ACC112 (cell line): ENCODE results near the gene PLAGL2.
"Not testable (repeated sequence)": the region's sequence is repeated elsewhere in the genome, so short reads cannot be mapped to it uniquely, and the experiment has no call there.

Source experiments
- H2AFZ ChIP-seq: fragments of 200-600 bp; sonication (generic); one replicate; pipeline ENCODE4 v1.6.0; 2017; ENCODE audit warnings: antibody characterized with exemption, low read length; ENCODE audit not compliant: unreplicated experiment
- H3K27ac ChIP-seq: fragments of 200-600 bp; sonication (generic); 2 replicates; pipeline ENCODE4 v1.5.1; 2014; ENCODE audit warnings: low read depth, mild to moderate bottlenecking, antibody characterized with exemption, low read length, moderate library complexity
- H3K27me3 ChIP-seq: fragments of 200-600 bp; sonication (generic); 2 replicates; pipeline ENCODE4 v1.6.1; 2014; ENCODE audit warnings: mild to moderate bottlenecking, antibody characterized with exemption, low read length, moderate library complexity, mixed read lengths; ENCODE audit not compliant: insufficient read depth
- H3K36me3 ChIP-seq: fragments of 200-600 bp; sonication (generic); 2 replicates; pipeline ENCODE4 v1.6.1; 2016; ENCODE audit warnings: mild to moderate bottlenecking, antibody characterized with exemption, low read length, moderate library complexity, mixed read lengths; ENCODE audit not compliant: insufficient read depth
- H3K4me1 ChIP-seq: fragments of 200-600 bp; sonication (generic); one replicate; pipeline ENCODE4 v1.6.1; 2016; ENCODE audit warnings: low read length, mixed read lengths; ENCODE audit not compliant: insufficient read depth, unreplicated experiment, control insufficient read depth
- H3K4me3 ChIP-seq: fragments of 200-600 bp; sonication (generic); 2 replicates; pipeline ENCODE4 v1.5.1; 2014; ENCODE audit warnings: mild to moderate bottlenecking, low read depth, low read length
- H3K79me2 ChIP-seq: fragments of 200-600 bp; sonication (generic); one replicate; pipeline ENCODE4 v1.6.0; 2016; ENCODE audit warnings: low read length; ENCODE audit not compliant: control insufficient read depth, unreplicated experiment, insufficient read depth

PLAGL2 gene

GRCh38 chr20:32207626-32208498 lies at the start of gene PLAGL2, which contains the start of gene POFUT1:
Gene PLAGL2, minus strand, starts transcription at chr20:32207743. Its CDS starts 5,565 bp downstream, at chr20:32202178.
Gene POFUT1, plus strand, starts transcription at chr20:32207880. Its CDS starts 62 bp downstream, at chr20:32207942.
- H3K36me3 ChIP-seq: no peaks in the 10 kb centered on the region; the same call in 1 of the 2 replicates
- peak within 1 kb of the TSS; percentile 98 for H3K4me3 ChIP-seq
- peaks cover 42% of the 10 kb centered on the region for H3K4me1 ChIP-seq
- peaks cover 82% of the 10 kb centered on the region for H3K79me2 ChIP-seq
- H2AFZ ChIP-seq: peak within 1 kb of the TSS; percentile 96
- no peaks in the 10 kb centered on the region for H3K27me3 ChIP-seq
- H3K27ac ChIP-seq: peak within 1 kb of the TSS; percentile 23; the same call in 1 of the 2 replicates

GRCh38 chr20:32252189-32252588 lies 44.6 kb upstream of the PLAGL2 start:
- H2AFZ ChIP-seq: no peak overlapping the region

GRCh38 chr20:32251470-32251869 lies 43.9 kb upstream of the PLAGL2 start:
- Histone ChIP-seq H3K27me3 (no peaks in the 10 kb centered on the region), H3K4me3 (no peak overlapping the region), H3K4me1 (peaks cover 7% of the 10 kb centered on the region), H3K36me3 (no peaks in the 10 kb centered on the region), H3K27ac (no peak overlapping the region), H3K79me2 (no peaks in the 10 kb centered on the region), H2AFZ (no peak overlapping the region)

More at GRCh38 chr20:32252189-32252588, 44.6 kb upstream of the PLAGL2 start:
- Histone ChIP-seq H3K4me3 (no peak overlapping the region), H3K36me3 (no peaks in the 10 kb centered on the region), H3K4me1 (peaks cover 7% of the 10 kb centered on the region), H3K27me3 (no peaks in the 10 kb centered on the region), H3K27ac (no peak overlapping the region), H3K79me2 (no peaks in the 10 kb centered on the region)

- no peaks in the 10 kb centered on the region for H3K79me2 ChIP-seq
- no peak overlapping the region for H3K4me3 ChIP-seq
- peaks cover 5% of the 10 kb centered on the region for H3K4me1 ChIP-seq
- H3K27ac ChIP-seq: no peak overlapping the region
- H3K36me3 ChIP-seq: no peaks in the 10 kb centered on the region
- H3K27me3 ChIP-seq: no peaks in the 10 kb centered on the region
- no peak overlapping the region for H2AFZ ChIP-seq
Measured at GRCh38 chr20:32249030-32249738, 41.6 kb upstream of the PLAGL2 start.

- no peak overlapping the region for H2AFZ ChIP-seq
- H3K4me3 ChIP-seq: no peak overlapping the region
- H3K79me2 ChIP-seq: no peaks in the 10 kb centered on the region
- peaks cover 5% of the 10 kb centered on the region for H3K4me1 ChIP-seq
- no peak overlapping the region for H3K27ac ChIP-seq
- H3K27me3 ChIP-seq: no peaks in the 10 kb centered on the region
- no peaks in the 10 kb centered on the region for H3K36me3 ChIP-seq
Measured at GRCh38 chr20:32248043-32248442, 40.5 kb upstream of the PLAGL2 start.

- H3K4me3 ChIP-seq, H3K79me2 ChIP-seq, H3K4me1 ChIP-seq, H3K36me3 ChIP-seq, H3K27me3 ChIP-seq, H3K27ac ChIP-seq, H2AFZ ChIP-seq: not testable (repeated sequence)
Measured at GRCh38 chr20:32246208-32246607, 38.7 kb upstream of the PLAGL2 start.

- no peaks in the 10 kb centered on the region for H3K36me3 ChIP-seq
- no peak overlapping the region for H3K27ac ChIP-seq
- H3K79me2 ChIP-seq: no peaks in the 10 kb centered on the region
- no peak overlapping the region for H3K4me3 ChIP-seq
- H3K4me1 ChIP-seq: peaks cover 5% of the 10 kb centered on the region
- H2AFZ ChIP-seq: no peak overlapping the region
- H3K27me3 ChIP-seq: no peaks in the 10 kb centered on the region
Measured at GRCh38 chr20:32244959-32245358, 37.4 kb upstream of the PLAGL2 start.

- Histone ChIP-seq H3K79me2 (no peaks in the 10 kb centered on the region), H3K36me3 (no peaks in the 10 kb centered on the region), H3K4me3 (no peak overlapping the region), H3K27me3 (no peaks in the 10 kb centered on the region), H2AFZ (no peak overlapping the region), H3K27ac (no peak overlapping the region), H3K4me1 (peaks cover 5% of the 10 kb centered on the region)
Measured at GRCh38 chr20:32244150-32244823, 36.7 kb upstream of the PLAGL2 start.

- H3K4me1 ChIP-seq: peaks cover 11% of the 10 kb centered on the region
- no peak overlapping the region for H3K4me3 ChIP-seq
- H2AFZ ChIP-seq: no peak overlapping the region
- no peak overlapping the region for H3K27ac ChIP-seq
- H3K36me3 ChIP-seq: no peaks in the 10 kb centered on the region
- H3K79me2 ChIP-seq: no peaks in the 10 kb centered on the region
- H3K27me3 ChIP-seq: no peaks in the 10 kb centered on the region
Measured at GRCh38 chr20:32241807-32242206, 34.3 kb upstream of the PLAGL2 start.

GRCh38 chr20:32240205-32240604 lies 32.7 kb upstream of the PLAGL2 start:
- Histone ChIP-seq H3K4me1 (peaks cover 11% of the 10 kb centered on the region), H3K79me2 (no peaks in the 10 kb centered on the region), H3K4me3 (no peak overlapping the region), H3K27me3 (no peaks in the 10 kb centered on the region), H2AFZ (no peak overlapping the region), H3K36me3 (no peaks in the 10 kb centered on the region), H3K27ac (no peak overlapping the region)
